ENCODE data around the gene PSME1.

The PSME1 gene

DNA sequence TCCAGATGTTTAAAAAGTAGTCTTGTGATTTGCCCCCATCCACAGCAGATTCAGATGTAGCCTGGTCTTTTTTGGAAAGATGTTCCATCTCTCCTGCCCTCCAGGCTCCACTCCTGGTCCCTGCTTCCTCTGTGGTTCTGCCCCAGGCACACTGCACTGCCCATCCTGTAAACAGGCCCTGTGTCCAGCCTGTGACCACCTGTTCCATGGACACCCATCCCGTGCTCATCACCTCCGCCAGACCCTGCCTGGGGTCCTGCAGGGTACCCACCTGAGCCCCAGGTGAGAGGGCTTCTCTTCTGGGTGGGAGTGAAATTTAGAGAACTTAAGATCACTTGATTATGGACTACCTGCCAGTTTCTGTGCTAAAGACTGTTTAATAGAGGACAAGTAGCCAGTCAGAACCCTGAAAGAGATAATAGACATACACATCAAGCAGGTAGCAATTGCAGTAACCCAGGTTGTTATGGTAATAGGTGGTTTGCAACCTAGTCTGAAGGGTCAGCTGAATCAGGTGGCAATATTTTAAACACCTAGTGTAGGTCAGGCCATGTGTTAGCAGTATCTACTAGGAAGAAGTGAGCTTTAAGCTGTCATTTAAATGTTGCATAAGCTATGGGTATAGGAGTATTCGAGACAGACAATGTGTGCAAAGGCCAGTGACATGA is 13.4 kb downstream of the PSME1 start:
- DNase-seq: no peak

DNA sequence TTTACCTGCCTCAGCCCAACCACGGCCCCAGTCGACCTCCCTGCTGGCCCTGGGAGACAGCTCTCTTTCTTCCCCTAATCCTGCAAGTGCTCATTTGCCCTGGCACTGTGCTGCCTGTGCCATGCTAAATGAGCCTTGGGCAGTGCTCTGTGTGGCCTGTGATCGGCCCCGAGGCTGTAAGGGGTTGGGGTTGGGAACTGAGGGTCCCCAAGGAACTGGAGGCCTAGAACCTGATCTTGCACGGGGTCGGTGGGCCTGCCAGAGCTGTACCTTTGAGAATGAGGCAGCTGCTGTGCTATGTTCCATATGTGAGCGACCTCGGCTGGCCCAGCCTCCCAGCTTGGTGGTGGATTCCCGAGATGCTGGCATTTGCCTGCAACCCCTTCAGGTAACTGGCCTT is 14.1 kb downstream of the PSME1 start:
- DNase-seq: no peak

DNA sequence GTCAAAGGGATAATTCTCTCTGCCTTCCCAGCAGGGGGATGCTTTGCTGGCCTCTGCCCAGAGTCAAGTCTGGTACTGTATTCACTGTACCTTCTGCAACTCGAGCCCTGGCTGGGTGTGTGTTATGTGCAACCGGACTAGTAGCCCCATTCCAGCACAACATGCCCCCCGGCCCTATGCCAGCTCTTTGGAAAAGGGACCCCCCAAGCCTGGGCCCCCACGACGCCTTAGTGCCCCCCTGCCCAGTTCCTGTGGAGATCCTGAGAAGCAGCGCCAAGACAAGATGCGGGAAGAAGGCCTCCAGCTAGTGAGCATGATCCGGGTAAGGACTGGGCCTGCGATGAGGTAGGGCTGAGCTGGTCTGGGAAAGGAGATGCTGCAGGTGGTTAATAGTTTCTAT is 14.6 kb downstream of the PSME1 start:
- DNase-seq: no peak

DNA sequence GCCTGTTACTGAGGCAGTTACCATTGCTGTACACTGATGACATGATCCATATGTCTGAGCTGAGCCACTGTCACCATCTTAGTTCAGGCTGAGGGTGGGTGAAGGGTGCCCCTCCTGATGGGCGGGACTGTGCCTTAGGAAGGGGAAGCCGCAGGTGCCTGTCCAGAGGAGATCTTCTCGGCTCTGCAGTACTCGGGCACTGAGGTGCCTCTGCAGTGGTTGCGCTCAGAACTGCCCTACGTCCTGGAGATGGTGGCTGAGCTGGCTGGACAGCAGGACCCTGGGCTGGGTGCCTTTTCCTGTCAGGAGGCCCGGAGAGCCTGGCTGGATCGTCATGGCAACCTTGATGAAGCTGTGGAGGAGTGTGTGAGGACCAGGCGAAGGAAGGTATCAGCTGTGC is 15.0 kb downstream of the PSME1 start:
- DNase-seq: no peak

DNA sequence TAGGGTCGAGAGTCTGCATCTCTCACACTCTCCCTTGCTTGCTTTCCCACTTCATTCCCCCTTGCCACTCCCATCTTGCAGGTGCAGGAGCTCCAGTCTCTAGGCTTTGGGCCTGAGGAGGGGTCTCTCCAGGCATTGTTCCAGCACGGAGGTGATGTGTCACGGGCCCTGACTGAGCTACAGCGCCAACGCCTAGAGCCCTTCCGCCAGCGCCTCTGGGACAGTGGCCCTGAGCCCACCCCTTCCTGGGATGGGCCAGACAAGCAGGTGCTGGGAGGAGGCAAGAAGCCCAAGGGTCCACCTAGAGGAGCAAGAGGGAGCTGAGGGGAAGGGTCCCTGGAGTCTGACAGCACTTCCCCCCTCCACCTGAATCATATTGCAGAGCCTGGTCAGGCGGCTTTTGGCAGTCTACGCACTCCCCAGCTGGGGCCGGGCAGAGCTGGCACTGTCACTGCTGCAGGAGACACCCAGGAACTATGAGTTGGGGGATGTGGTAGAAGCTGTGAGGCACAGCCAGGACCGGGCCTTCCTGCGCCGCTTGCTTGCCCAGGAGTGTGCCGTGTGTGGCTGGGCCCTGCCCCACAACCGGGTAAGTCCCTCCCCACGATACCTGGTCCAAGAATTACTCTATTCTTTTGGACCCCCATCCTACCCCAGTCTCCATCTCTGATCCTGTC is 15.5 kb downstream of the PSME1 start:
- no peak for DNase-seq

DNA sequence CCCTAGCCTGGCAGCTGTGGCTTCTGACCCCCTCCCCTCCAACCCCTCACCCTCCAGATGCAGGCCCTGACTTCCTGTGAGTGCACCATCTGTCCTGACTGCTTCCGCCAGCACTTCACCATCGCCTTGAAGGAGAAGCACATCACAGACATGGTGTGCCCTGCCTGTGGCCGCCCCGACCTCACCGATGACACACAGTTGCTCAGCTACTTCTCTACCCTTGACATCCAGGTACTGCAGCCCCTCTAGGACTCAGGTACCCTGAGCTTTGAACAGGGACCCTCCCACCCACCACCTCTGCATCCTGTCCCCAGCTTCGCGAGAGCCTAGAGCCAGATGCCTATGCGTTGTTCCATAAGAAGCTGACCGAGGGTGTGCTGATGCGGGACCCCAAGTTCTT is 19.1 kb downstream of the PSME1 start:
- DNase-seq: no peak

DNA sequence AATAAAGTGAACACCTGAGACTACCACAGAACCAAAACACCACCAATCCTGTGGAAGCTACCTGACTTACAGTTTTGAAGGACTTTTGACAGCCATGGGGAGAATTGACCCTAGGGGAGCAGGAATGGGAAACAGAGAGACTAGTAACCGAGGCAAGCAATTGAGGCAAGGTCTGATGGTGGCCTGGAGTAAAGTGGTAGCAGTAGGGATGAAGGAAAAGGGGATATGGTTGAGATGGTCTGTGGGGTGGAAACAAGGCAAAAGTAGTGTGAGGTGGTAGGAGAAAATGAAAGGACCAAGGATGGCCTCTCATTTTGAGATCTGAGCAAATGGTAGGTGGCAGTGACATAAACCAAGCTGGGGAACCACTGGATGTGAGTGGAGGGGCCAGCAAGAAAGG is 20.8 kb downstream of the PSME1 start:
- no peak for DNase-seq

DNA sequence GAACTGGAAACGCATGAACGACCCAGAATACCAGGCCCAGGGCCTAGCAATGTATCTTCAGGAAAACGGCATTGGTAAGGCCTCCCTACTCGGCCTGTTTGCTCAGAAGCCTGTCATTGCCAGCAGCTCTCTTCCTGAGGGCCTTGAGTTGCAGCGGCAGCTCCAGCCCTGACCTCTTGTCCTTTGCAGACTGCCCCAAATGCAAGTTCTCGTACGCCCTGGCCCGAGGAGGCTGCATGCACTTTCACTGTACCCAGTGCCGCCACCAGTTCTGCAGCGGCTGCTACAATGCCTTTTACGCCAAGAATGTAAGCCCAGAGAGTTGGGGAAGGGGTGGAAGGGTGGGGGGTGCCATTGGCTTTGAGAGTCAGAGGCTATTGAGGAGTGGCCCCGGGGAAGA is 21.3 kb downstream of the PSME1 start:
- DNase-seq: no peak

DNA sequence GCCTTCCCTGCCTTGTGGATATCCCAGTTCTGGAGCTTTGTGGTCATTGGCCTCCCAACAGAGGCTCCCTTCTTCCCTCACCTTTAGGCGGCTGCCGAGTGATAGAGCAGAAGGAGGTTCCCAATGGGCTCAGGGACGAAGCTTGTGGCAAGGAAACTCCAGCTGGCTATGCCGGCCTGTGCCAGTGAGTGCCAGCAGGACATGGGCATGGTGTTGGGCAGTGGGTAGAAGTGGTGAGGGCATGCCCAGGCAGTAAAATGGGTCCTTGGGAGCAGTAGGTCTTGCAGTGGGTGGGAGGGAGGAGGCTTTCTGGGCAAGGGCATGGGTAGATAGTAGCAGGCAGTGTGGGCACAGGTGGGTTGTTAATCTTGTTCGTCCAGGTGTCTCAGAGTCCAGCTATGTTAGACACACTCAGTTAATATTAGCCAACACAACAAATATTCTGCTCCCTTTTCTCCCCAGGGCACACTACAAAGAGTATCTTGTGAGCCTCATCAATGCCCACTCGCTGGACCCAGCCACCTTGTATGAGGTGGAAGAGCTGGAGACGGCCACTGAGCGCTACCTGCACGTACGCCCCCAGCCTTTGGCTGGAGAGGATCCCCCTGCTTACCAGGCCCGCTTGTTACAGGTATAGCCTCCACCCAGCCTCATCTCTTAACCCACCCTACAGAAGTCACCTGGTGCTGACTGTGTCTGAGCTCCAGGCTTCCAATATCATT is 23.9 kb downstream of the PSME1 start:
- no peak for DNase-seq

DNA sequence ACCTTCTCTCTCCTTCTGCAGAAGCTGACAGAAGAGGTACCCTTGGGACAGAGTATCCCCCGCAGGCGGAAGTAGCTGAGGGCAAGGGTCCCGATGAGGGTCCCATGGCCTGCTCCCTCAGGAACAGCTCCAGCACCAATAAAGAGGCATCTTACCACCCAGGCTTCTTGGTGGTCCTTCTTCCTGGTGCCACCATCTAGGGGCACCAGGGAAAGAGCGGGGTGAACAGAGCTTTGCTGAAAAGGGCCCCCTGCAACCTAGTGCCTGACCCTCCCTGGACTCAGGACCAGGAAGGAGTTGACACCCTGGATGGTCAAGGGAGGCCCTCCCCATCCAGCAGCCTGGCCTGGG is 24.5 kb downstream of the PSME1 start:
- no peak for DNase-seq

DNA sequence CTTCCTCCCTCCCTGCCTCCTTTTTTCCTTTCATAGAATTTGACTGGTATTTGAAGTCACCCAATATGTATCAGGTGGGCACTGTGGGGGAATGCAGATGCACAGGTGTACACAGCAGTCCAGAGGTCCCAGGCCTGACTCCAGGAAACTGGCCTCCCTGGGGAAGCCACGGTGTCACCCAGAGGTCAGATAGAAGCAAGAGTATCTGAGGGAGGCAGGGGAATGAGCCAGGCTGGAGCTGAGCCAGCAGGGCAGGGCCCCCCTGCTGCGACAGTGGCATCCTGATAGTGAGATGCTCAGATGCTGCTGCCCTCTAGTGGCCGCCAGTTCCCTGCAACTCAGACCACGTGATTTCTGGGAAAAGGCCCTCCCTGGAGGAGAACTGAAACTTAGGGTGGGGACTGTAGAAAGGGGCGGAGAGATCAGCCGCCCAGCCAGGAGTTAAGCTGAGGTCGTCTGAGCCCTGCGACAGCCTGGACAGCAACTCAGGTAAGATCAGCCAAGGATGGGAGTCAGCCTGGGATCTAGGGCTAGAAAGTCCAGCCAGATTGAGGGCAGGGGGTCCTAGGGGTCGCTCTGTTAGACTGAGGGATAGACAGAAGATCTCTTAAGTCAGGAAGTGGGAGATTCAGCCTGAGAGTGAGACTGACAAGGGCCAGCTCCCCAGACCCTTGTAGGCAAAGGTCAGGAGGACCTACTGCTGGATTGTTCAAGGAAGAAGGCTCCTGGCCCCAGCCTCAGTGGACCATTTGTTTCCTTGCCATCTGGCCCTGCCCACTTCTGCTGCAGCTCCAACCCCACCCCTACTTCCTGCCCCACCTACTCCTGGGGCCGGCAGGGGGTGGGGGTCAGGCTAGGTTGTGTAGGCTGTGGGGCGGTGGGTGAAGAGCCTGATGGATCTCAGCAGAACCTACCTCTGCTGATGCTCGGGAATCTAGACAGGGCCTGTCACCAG is 25.1 kb downstream of the PSME1 start, which contains the start of gene IRF9:
TSS of gene IRF9 (plus strand) at position 416 of the 955 bp plus-strand sequence. CDS start 880 bp downstream, outside the sequence.
- DNase-seq: peak; percentile 89

DNA sequence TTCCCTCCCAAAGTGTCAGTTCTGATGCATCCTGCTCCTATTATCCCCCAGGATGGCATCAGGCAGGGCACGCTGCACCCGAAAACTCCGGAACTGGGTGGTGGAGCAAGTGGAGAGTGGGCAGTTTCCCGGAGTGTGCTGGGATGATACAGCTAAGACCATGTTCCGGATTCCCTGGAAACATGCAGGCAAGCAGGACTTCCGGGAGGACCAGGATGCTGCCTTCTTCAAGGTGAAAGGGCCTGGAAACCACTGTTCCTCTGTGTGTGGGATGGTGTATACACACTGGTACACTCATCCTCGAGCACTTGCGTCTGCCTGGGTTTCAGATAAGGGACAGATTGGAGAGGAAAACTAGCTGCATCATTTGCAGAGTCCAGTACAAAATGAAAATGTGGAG is 26.1 kb downstream of the PSME1 start:
- DNase-seq: no peak

DNA sequence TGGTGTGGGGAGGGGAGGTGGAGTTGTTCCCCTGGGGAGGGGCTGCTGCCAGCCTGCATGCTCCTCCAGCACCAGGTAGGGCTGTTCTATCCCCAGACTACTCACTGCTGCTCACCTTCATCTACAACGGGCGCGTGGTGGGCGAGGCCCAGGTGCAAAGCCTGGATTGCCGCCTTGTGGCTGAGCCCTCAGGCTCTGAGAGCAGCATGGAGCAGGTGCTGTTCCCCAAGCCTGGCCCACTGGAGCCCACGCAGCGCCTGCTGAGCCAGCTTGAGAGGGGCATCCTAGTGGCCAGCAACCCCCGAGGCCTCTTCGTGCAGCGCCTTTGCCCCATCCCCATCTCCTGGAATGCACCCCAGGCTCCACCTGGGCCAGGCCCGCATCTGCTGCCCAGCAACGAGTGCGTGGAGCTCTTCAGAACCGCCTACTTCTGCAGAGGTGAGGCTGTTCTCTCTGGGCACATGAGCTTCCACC is 28.6 kb downstream of the PSME1 start:
- no peak for DNase-seq

DNA sequence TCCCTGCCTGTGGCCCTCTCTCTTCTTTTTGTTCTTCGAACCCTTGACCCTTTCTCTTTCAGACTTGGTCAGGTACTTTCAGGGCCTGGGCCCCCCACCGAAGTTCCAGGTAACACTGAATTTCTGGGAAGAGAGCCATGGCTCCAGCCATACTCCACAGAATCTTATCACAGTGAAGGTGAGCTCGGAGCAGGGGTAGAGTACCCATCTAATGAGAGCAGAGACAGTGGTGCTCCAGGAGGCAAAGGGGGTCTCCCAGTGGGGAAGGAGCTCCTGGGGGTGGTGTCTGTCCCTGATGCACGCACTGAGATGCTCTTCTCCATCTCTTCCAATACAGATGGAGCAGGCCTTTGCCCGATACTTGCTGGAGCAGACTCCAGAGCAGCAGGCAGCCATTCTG is 29.8 kb downstream of the PSME1 start:
- DNase-seq: no peak

DNA sequence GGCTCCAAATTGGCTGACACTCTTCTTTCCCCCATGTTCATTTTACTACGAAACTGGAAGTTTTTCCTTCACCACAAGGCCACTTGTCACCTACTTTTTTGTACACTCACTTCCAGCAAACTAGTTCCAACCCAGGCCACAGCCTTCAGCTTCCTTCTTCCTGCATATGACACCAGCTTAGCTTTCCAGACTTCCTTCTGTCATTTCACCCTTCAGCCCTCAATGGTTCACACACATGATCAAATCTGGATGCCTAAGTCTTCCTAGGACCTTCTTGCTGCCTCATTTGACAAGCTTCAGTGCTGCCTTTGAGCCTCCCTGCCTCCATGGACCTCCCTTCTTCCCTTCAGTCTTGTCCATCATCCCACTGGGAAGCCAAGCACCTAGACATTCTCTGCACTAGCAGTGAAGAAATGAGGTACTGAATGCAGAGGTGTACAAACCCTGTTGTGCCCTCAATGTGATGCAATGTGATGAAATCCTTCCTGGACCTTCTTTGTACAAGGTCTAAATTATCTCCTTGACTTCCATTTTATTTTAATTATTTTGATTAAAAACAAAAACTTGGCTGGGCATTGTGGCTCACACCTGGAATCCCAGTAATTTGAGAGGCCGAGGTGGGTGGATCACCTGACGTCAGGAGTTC is 31.6 kb downstream of the PSME1 start:
- no peak for DNase-seq

DNA sequence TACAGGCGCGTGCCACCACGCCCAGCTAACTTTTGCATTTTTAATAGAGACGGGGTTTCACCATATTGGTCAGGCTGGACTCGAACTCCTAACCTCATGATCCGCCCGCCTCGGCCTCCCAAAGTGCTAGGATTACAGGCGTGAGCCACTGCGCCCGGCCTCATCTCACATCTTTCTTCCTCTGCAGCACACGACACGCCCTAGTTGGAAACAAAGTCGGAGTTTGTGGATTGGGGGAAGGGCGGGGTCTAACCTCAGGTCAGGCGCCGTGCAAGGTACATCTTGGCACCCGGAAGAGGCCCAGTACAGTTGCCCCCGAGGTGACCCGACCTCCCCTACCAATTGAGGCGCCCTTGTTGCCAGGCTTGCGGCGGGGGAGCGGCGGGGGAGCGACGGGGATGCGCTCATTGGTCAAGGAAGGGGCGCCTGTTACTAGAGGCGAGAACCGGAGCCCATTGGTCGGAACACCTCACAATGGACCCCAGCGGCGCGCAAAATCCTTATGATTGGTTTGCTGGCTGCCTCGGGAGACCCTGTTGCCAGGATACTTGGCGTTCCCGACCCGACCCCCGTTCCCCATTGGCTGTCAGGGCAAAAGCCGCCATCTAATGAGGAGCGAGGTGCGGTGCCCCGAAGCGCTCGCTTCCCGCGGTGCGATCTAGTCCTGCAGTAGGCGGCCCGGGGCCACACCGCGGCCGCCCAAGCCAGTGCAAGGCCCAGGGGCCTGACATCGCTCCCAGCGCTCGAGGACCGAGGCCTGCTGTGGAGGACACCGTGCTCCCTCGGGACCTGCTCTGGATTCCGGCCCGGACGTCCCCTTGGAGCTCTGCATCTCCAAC is 35.6 kb downstream of the PSME1 start, which contains the start of gene REC8:
TSS of gene REC8 (plus strand) at position 659 of the 839 bp plus-strand sequence. CDS start 473 bp downstream, outside the sequence.
- DNase-seq: peak; percentile 98

DNA sequence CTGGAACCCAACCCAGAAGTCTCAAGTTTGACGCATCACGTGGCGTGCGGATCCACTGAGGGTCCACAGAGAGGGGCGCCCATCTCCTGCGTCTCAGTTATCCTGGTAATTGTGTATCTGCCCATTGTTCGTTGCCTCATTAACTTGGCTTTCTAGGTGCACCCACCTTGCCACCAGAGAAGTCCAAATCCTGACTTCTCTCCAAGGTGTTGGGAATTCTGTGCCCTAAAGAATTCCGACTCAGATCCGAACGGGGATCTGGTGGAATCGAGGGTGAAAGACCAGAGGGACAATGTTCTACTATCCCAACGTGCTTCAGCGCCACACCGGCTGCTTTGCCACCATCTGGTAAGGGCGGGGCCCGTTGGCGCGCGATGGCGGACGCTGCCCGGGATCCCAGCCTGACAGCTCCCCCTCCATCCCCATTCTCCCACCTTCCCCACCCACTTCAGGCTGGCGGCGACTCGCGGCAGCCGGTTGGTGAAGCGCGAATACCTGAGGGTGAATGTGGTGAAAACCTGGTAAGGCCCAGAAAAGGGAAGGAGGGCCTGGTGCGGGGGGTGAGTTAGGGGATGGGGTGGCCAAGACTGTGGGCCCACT is 36.4 kb downstream of the PSME1 start:
- DNase-seq: no peak

DNA sequence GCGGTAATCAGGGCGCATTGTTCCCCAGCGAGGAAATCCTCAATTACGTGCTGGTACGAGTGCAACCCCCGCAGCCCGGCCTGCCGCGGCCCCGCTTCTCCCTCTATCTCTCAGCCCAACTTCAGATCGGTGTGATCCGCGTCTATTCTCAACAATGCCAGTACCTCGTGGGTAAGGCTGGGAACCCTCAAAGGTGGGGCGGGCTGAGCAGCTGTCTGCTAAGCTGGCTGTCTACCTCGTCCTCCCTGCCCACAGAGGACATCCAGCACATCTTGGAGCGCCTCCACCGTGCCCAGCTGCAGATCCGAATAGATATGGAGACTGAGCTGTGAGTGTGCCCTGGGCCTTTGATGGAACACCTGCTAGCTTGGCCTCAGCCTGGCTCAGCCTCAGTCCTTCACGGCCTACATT is 36.9 kb downstream of the PSME1 start:
- DNase-seq: no peak

DNA sequence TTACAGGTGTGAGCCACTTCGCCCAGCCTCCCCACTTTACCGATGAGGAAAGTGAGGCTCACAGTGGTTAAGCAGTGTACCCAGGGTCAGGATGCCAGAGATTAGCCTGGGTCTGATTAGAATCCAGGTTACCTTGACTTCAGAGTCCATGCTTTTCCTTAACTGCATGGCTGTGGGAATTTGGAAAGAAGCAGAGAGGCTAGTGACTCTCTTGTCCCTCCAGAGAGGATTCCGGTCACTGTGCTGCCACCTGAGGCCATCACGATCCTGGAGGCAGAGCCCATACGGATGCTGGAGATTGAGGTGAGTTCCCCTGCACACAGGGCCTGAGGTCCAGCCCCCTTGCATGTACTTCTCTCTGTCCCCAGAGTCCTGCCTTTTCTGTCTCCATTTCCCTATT is 40.6 kb downstream of the PSME1 start:
- DNase-seq: no peak

DNA sequence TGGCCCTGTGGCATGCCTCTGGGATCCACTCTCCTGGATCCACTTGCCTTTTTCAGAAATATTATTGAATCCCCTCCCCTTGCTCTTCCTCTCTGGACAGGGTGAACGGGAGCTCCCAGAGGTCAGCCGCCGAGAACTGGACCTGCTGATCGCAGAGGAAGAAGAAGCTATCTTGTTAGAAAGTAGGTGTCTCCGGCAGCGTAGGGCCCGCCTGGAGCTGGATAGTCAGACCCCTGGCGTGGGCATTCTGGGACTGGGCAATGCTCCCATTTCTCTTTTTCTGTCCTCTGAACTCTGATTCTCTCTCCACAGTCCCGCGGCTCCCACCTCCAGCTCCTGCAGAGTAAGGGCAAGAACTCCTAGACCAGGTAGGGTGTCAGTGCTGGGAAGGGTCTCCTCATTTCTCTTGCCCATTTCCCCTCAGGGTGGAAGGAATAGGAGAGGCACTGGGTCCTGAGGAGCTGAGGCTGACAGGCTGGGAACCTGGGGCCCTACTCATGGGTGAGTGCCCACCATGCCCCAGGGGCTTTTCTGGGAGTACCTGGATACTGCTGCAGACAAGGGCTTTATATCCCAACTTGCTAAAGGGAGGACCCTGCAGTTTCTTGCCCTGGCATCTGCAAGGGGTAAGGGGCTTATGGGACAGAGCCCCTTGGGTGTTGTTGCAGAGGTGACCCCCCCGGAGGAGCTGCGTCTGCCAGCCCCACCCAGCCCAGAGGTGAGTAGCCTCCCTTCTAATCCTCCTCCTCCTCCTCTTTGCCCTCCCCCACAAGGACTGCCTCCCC is 41.2 kb downstream of the PSME1 start:
- DNase-seq: no peak
